SK-N-SH (cell line): Measurements from ENCODE around the gene SLC7A7.
"Not testable (repeated sequence)": the region's sequence is repeated elsewhere in the genome, so short reads cannot be mapped to it uniquely, and the experiment has no call there.

Experiments
- CHD2 ChIP-seq: fragments of 150-350 bp; IDR thresholded peaks from 2 replicates; pipeline ENCODE4 v1.6.1; 2018; ENCODE audit warnings: low read length; ENCODE audit not compliant: partially characterized antibody
- CTCF ChIP-seq: fragments of 200-600 bp; sonication (generic); IDR thresholded peaks from 2 replicates; pipeline ENCODE4 v1.6.1; 2017; ENCODE audit warnings: antibody characterized with exemption, mild to moderate bottlenecking, moderate library complexity
- FOXJ3 ChIP-seq: sonication (generic); formaldehyde crosslinking; IDR thresholded peaks from 2 replicates; pipeline ENCODE4 v1.5.1; 2020; ENCODE audit warnings: mild to moderate bottlenecking, missing genetic modification reagents
- FOXM1 ChIP-seq: IDR thresholded peaks from 2 replicates; pipeline ENCODE4 v1.4.0; 2012; ENCODE audit warnings: low read depth, mild to moderate bottlenecking
- MXI1 ChIP-seq: IDR thresholded peaks from 2 replicates; pipeline ENCODE4 v1.6.1; 2012; ENCODE audit warnings: mild to moderate bottlenecking, low read depth, low read length, improper control_type of control experiment
- NFIC ChIP-seq: IDR thresholded peaks from 2 replicates; pipeline ENCODE4 v1.4.0; 2012; ENCODE audit warnings: borderline replicate concordance
- NRF1 ChIP-seq: IDR thresholded peaks from 2 replicates; pipeline ENCODE4 v1.6.1; 2012; ENCODE audit warnings: low read depth, mild to moderate bottlenecking, low read length
- PBX3 ChIP-seq: IDR thresholded peaks from 2 replicates; pipeline ENCODE4; 2012
- POLR2AphosphoS5 ChIP-seq: IDR thresholded peaks from 2 replicates; pipeline ENCODE4 v1.6.1; 2012; ENCODE audit warnings: low read depth, low read length
- RAD21 ChIP-seq: IDR thresholded peaks from 2 replicates; pipeline ENCODE4 v1.6.1; 2012; ENCODE audit warnings: mild to moderate bottlenecking, low read length
- RCOR1 ChIP-seq: fragments of 150-350 bp; IDR thresholded peaks from 2 replicates; pipeline ENCODE4 v1.6.1; 2017; ENCODE audit warnings: antibody characterized with exemption, low read length
- REST ChIP-seq: IDR thresholded peaks from 2 replicates; pipeline ENCODE4 v1.6.1; 2012; ENCODE audit warnings: mild to moderate bottlenecking, low read depth, low read length, moderate library complexity
- RFX5 ChIP-seq: IDR thresholded peaks from 2 replicates; pipeline ENCODE4 v1.6.1; 2012; ENCODE audit warnings: mild to moderate bottlenecking, improper control_type of control experiment, low read length
- TEAD4 ChIP-seq: IDR thresholded peaks from 2 replicates; pipeline ENCODE4 v1.4.0; 2012; ENCODE audit warnings: mild to moderate bottlenecking, borderline replicate concordance; ENCODE audit not compliant: insufficient read depth

GRCh38 chr14:22805235-22805634 is 10.0 kb downstream of the SLC7A7 start:
- TF ChIP-seq CTCF; RCOR1; FOXM1; CHD2; POLR2AphosphoS5; NRF1; NFIC; MXI1; PBX3; FOXJ3 (CRISPR knock-in tag); TEAD4; REST; RAD21; RFX5: not testable (repeated sequence)
